Osteocyte (in vitro differentiated cells): ENCODE measurements around the gene KCNC1. TPM values are rescaled to one million over a fixed set of nuclear protein-coding genes. Genes with fewer than 3 reads are reported as not detected.

Source experiments
- DNase-seq: peaks from one replicate; pipeline ENCODE4 v3.0.0; 2021; ENCODE audit warnings: mixed read lengths; ENCODE audit not compliant: unreplicated experiment; ENCODE audit errors: extremely low spot score
- H3K27ac Mint-ChIP-seq: one replicate; pipeline ENCODE4 v1.8.0; 2021; ENCODE audit warnings: mild to moderate bottlenecking, mixed read lengths; ENCODE audit not compliant: unreplicated experiment
- H3K27me3 Mint-ChIP-seq: one replicate; pipeline ENCODE4 v1.8.0; 2021; ENCODE audit warnings: mixed read lengths; ENCODE audit not compliant: unreplicated experiment
- H3K36me3 Mint-ChIP-seq: one replicate; pipeline ENCODE4 v1.8.0; 2021; ENCODE audit warnings: mixed read lengths; ENCODE audit not compliant: unreplicated experiment
- H3K4me1 Mint-ChIP-seq: one replicate; pipeline ENCODE4 v1.8.0; 2021; ENCODE audit warnings: mixed read lengths; ENCODE audit not compliant: unreplicated experiment
- H3K4me3 Mint-ChIP-seq: one replicate; pipeline ENCODE4 v1.8.0; 2021; ENCODE audit warnings: mild to moderate bottlenecking, moderate library complexity, mixed read lengths; ENCODE audit not compliant: unreplicated experiment
- H3K9me3 Mint-ChIP-seq: one replicate; pipeline ENCODE4 v1.8.0; 2021; ENCODE audit warnings: mixed read lengths; ENCODE audit not compliant: unreplicated experiment
- long read RNA-seq: library from polyadenylated mRNA; unstranded; transcript quantifications from one replicate; pipeline ENCODE4 v2.0.0, GENCODE V29; 2021
- total RNA-seq: library from RNA; stranded (reverse); gene quantifications from 2 replicates; pipeline ENCODE4 v1.2.1, GENCODE V29; 2021
- TF ChIP-seq, protein P1 (sequence below): fragments of 200-600 bp; sonication (generic); IDR thresholded peaks from 2 replicates; pipeline ENCODE4 v1.5.0; 2021; ENCODE audit warnings: antibody characterized with exemption, mild to moderate bottlenecking, moderate library complexity

Gene KCNC1
- not detected in 2 replicates for total RNA-seq
- long read RNA-seq, partial matches to known transcripts, result 0 of 1 reads
- long read RNA-seq, other reads (novel, unspliced or antisense), result 1 of 1 reads

DNA sequence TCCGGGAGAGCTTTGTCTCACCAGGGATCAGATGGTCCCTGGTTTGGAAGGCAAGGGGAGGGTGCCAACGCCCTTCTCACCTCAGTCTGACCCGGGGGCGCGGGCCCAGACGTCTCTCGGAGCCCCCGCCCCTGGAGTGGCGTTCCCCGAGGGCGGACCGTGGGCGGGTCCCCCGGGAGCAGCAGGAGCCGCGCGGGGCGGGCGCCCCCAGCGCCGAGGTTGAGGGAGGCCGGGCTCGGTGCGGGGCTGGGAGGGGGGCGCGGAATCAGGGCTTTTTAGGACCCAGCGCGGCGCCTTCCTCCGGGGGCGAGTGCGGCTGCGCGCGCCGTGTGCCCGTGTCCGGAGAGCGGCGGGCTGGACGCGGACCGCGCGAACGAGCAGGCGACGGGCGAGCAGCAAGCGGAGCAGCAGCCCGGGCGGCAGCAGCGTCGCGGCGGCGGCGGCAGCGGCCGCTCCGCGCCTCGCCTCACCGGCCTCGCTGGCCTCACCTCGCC lies at the start of gene KCNC1:
Gene KCNC1, plus strand, starts transcription at position 364 of the 494 bp plus-strand sequence. CDS start 1,222 bp downstream, outside the sequence.
- H3K36me3 Mint-ChIP-seq, result no peaks in the 10 kb centered on the region
- DNase-seq, result no peak
- peak within 1 kb of the TSS; percentile 67 for H3K4me3 Mint-ChIP-seq
- H3K27ac Mint-ChIP-seq, result no peak within 1 kb of the TSS
- no peaks in the 10 kb centered on the region for H3K9me3 Mint-ChIP-seq
- TF ChIP-seq, protein P1, sequence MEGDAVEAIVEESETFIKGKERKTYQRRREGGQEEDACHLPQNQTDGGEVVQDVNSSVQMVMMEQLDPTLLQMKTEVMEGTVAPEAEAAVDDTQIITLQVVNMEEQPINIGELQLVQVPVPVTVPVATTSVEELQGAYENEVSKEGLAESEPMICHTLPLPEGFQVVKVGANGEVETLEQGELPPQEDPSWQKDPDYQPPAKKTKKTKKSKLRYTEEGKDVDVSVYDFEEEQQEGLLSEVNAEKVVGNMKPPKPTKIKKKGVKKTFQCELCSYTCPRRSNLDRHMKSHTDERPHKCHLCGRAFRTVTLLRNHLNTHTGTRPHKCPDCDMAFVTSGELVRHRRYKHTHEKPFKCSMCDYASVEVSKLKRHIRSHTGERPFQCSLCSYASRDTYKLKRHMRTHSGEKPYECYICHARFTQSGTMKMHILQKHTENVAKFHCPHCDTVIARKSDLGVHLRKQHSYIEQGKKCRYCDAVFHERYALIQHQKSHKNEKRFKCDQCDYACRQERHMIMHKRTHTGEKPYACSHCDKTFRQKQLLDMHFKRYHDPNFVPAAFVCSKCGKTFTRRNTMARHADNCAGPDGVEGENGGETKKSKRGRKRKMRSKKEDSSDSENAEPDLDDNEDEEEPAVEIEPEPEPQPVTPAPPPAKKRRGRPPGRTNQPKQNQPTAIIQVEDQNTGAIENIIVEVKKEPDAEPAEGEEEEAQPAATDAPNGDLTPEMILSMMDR, result no peak
- H3K4me1 Mint-ChIP-seq, result peaks cover 7% of the 10 kb centered on the region
- peaks cover 21% of the 10 kb centered on the region for H3K27me3 Mint-ChIP-seq

DNA sequence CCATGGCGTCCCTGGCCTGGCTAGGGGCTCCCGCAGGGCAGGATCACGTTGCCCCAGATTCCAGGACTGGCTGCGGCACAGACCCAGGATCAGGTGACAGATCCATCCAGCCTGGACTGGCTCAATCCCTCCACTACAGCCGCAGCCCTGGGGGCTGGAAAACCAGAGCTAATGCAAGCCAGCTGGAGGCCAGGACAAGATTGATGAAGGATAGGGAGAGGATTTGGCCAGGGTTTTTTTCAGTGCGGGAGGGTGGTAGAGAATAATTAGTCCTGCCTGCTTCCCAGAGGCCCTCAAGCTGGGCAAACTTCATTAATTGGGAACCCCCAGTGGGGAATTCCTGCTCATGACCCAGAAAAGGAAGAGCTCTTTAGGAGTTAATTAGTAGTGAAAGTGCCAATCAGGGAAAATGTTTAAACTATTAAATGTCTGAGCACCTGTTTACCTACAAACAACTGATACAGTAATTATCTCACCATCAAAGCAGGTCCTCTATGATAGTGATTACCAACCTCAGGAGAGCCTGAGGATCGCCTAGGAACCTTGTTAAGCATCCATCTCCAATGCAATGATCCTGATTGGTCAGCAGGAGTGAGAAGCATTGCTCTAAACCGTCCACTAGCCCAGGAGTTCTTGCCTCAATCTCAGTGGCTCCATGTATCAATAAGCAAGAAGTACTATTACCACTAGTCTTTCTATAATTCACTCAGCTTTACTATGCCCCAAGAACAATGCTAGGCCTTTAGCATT lies 48.2 kb upstream of the KCNC1 start:
- TF ChIP-seq, protein P1, result no peak
- Mint-ChIP-seq H3K9me3 (no peaks in the 10 kb centered on the region), H3K36me3 (no peaks in the 10 kb centered on the region), H3K4me3 (no peak overlapping the region), H3K4me1 (no peaks in the 10 kb centered on the region), H3K27me3 (peaks cover 4% of the 10 kb centered on the region), H3K27ac (no peak overlapping the region)
- DNase-seq, result no peak

DNA sequence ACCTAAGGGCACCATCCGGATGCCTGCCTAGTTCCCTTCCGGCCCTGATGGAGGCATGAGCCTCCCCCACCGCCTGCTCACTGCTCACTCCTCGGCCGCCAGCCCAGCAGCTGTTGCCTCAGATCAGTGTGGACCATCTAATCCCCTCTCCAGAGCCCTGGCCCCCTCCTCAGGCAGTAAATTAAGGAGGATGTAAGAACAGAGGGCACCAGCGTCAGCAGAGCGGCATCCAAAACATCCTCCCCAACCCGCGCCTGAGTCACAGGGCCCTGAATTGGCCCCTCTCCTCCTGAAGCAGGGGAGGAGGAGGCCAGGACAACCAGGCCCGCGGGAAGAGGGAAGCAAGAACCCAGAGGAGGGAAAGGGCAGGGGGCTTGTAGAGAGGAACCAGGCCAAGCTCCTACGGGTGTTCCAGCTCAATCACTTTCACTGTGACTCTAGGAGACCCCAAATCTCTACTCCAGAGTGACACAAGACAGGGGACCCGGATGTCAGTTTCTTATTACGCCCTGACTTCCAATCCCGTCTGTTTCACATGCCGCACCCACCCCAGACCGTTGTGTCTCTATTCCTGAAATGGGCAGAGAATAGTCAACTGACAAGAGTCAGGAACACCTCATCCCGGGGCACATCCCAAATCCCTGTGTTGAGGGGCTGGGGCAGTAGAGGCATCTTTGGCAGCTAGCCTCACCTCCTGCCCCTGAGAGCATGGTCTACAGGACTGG lies 46.5 kb upstream of the KCNC1 start:
- Mint-ChIP-seq H3K9me3 (no peaks in the 10 kb centered on the region), H3K4me1 (no peaks in the 10 kb centered on the region), H3K4me3 (no peak overlapping the region), H3K27me3 (peaks cover 2% of the 10 kb centered on the region), H3K27ac (no peak overlapping the region), H3K36me3 (no peaks in the 10 kb centered on the region)
- no peak for DNase-seq
- TF ChIP-seq, protein P1, result no peak

DNA sequence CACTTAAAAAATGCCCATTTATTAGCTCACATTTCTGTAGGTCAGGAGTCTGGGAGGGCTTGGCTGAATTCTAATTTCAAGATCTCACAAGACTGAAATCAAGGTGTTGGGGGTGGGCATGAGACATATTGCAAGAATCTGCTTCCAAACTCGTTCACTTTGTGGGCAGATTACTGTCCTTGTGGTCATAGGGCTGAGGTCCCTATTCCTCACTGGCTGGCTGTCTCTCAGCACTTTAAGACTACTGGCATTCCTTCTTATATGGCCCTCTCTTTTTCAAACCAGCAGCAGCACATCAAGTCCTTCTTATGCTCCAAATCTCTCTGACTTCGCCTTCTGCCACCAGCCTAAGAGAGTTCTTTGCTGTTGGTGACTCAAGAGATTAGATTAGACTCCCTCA lies 43.0 kb upstream of the KCNC1 start:
- Mint-ChIP-seq H3K27me3 (peaks cover 11% of the 10 kb centered on the region), H3K9me3 (no peaks in the 10 kb centered on the region), H3K27ac (no peak overlapping the region), H3K4me1 (no peaks in the 10 kb centered on the region), H3K36me3 (no peaks in the 10 kb centered on the region), H3K4me3 (no peak overlapping the region)
- TF ChIP-seq, protein P1, result no peak
- peak; percentile 3 for DNase-seq

DNA sequence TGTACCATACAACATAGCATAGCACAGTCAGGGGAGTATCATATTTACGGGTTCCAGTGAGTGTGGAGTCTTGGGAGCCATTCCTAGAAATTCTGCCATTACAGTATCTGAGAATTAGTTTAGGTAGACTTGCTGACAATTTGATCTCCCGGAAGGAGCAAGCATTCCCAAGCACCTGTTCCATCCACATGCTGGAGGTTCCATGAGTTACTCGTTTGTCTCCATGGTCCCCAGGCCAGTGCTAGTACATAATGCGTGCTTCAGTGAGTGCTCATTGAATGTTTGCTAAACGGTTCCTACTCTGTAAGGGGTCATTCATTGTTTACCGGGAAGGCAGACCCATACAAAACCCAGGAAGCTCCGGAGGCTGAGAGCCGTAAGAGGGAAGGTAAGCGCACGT lies 42.6 kb upstream of the KCNC1 start:
- TF ChIP-seq, protein P1, result no peak
- no peaks in the 10 kb centered on the region for H3K36me3 Mint-ChIP-seq

More for the DNA sequence above, 42.6 kb upstream of the KCNC1 start:
- H3K27me3 Mint-ChIP-seq, result peaks cover 14% of the 10 kb centered on the region
- no peak overlapping the region for H3K27ac Mint-ChIP-seq
- H3K9me3 Mint-ChIP-seq, result no peaks in the 10 kb centered on the region
- H3K4me1 Mint-ChIP-seq, result no peaks in the 10 kb centered on the region
- no peak overlapping the region for H3K4me3 Mint-ChIP-seq
- no peak for DNase-seq
